GM12875 (cell line): ENCODE results near the gene GRIK5.

Experiments used
- H3K4me3 ChIP-seq: one replicate; pipeline ENCODE4 v1.5.1; 2011; ENCODE audit warnings: low read depth, low read length, control low read depth
- TF ChIP-seq, protein P1 (sequence below): IDR thresholded peaks from 2 replicates; pipeline ENCODE4 v1.5.1; 2011; ENCODE audit warnings: low read depth, mild to moderate bottlenecking, control low read depth, inconsistent platforms, low read length, moderate library complexity, borderline replicate concordance; ENCODE audit not compliant: insufficient read depth

GRIK5 gene

DNA sequence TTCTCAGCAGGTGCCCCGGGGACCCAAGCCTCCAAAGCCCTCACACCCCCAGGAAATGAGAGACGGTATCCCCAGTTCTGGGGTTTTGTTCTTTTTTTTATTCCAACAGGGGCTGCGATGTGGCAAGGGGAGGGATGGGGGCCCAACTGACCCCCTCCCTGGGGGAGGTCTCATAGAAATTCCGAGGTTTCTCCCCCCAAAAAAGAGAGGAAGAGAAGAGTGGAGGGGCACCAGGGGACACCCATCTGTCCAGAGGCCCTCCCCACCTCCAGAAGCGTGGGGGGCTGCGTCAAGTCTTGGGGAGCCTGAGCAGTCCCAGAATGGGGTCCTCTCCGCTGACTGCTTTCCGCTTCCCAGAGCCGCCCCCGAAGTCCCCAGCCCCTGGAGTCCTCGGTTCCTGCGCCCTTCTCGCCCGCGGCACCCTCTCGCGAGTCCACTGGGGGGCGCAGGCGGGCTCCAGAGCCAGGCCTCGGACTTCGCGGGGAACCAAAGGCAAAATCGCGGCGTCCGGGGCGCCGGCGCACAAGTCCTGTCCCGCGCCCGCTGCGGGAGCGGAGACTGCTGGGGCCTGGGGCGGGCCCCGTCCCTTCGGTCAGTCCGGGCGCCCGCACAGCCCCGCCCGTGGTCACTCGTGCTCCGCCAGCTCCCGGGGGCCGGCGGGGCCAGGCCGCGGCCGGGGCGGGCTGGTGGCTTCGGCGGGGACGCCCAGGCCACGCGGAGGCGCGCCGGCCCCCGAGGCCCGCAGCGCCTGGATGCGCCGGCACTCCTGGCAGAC is 71.6 kb downstream of the GRIK5 start:
- TF ChIP-seq, protein P1, sequence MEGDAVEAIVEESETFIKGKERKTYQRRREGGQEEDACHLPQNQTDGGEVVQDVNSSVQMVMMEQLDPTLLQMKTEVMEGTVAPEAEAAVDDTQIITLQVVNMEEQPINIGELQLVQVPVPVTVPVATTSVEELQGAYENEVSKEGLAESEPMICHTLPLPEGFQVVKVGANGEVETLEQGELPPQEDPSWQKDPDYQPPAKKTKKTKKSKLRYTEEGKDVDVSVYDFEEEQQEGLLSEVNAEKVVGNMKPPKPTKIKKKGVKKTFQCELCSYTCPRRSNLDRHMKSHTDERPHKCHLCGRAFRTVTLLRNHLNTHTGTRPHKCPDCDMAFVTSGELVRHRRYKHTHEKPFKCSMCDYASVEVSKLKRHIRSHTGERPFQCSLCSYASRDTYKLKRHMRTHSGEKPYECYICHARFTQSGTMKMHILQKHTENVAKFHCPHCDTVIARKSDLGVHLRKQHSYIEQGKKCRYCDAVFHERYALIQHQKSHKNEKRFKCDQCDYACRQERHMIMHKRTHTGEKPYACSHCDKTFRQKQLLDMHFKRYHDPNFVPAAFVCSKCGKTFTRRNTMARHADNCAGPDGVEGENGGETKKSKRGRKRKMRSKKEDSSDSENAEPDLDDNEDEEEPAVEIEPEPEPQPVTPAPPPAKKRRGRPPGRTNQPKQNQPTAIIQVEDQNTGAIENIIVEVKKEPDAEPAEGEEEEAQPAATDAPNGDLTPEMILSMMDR, result peak; percentile 82
- no peak overlapping the region for H3K4me3 ChIP-seq

DNA sequence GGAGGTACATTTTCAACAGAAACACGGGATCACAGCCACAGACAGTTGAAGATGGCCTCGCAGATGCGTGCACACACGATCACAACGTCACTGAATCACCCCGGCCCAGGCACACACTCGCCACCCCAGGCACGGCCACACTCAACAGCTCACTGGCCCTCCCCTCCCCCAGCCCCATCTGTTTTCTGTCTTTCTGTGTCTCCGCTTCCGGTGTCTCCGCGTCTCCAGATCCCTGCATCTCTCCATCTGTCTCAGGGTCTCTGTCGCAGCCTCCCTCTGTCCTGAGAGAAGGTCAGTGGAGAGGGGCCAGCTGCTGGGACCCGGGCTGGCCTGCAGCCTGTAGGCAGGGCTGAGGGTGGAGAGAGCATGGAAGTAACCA is 72.2 kb downstream of the GRIK5 start:
- TF ChIP-seq, protein P1, result no peak
- H3K4me3 ChIP-seq, result no peak overlapping the region

DNA sequence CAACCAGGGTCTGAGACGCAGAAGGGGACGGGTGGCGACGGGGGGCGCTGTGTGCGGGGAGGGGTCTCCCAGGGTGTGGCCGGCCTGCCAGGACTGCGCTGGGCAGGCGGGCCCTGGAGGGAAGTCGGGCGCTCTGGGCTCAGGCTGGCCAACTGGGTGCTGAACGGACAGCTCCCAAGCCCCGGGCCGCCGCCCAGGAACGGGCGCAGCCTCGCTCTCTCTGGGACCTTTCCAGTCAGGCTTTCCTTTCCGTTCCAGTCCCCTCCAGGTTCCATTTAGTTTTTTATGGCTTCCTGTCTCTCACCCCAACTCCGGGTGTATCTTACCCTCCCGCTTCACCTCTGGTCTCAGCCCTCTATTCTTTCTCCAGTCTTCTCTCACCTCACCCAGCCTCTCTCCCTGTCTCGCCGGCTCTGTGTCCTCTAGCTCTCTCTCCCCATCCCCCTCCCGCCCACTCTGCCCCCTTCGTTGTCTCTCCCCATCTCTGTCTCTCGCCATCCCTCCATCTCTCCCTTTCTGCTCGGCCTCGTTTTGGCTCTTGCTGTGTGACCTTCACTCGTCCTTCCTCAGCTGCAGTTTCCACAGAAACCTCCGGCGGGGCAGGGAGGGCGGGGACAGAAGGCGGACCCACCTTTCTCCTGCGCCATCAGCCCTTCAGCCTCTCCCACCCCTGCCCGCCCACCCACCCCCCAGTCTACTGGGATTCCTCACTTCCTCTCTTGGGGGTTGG is 72.7 kb downstream of the GRIK5 start:
- TF ChIP-seq, protein P1, result no peak
- H3K4me3 ChIP-seq, result no peak overlapping the region

DNA sequence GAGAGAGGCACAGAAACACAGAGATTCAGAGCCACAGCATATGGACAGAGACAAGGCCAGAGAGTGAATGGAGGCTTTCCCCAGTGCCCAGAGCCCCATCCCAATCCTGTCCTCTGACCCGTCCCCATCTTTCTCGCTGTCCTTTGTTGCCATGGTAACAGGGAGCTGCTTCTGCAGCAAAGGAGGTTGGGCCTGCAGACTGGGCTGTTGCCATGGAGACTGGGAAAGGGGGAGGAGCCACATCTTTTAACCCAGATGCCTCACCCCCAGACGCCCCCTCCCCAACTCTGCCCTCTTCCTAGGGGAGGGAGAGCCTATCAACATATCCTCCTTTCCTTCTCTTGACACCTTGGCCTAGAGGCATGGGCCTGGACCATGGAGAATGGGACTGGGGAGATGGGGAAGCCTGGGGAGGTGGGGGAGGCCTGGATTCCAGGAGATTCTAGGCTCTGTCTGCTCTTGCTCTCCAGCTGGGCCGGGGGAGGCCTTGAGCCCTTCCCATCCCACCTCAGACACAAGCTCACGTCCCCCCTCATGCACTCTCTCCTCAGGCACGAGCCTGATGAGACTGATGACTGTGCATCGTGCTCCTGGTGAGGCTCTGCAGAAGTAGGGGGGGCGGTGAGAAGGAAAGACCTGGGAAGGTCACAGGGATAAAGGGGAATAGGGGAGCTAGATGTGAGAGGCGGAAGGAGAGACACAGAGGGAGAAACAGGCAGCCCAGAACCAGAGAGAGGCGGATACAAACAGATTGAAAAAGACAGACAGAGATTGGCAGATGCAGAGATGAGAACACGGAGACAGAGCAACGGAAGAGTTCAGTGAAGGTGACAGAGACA is 73.8 kb downstream of the GRIK5 start:
- no peak overlapping the region for H3K4me3 ChIP-seq
- TF ChIP-seq, protein P1, result no peak

DNA sequence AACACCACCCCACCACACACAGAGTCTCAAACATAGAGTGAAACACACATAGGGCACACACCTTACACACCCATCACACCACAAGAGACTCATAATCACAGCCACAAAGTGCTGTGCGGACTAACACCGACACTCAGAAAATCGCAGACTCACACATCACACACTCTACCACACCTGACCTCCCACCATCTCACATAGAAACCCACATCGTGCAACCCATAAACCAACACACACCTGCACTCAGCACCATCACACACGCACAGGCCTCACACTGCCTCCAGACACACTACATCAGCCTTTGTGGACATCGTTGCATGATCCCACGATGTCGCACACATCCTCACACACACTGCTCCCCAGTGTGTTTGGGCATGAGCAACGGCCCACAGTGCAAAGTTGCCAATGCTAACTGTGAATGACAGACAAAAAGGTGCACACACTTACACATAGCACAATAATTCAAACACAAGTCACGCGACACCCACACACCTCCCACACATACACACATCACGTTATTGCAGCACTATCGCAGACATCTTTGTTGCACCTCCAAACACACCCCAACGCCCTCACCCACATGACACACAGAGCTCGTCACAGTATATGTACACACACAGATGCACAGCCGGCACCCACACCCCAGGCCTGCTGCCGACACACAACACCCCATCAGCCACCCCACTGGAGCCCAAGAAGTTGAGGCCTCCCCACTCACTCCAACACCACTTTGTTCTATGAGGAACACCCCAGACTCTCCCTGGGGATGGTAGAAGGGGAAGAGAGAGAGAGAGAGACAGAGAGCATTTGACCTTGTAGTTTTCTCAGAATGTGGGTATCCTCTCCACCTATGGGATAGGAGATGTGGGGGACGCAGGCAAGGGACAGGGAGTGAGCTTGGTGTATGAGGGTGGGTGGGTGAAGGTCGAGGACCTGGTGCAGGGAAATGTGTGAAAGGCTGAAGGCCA is 74.7 kb downstream of the GRIK5 start:
- no peak overlapping the region for H3K4me3 ChIP-seq
- TF ChIP-seq, protein P1, result no peak

DNA sequence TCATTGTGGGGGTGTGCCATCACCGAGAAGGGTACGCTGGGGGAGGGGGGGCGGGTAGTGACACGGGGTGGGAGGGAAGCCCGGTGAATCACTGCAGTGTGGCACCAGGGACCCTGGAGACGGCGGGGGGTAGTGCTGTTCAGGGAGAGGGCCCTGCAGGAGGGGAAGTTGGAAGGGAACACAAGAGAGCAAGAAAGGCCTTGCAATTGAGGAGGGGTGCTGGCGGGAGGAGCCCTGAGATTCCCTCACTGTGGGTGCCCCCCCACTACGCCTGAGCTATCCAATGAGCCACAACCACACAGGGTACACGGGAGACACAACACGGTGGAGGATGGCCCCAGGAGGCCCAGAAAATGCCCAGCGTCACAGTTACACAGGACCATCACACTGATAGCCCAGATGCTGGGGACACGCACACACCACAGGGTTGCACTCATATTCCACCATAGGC is 75.5 kb downstream of the GRIK5 start:
- H3K4me3 ChIP-seq, result no peak overlapping the region
- TF ChIP-seq, protein P1, result no peak
